Natural killer cell (primary cell): Measurements from ENCODE around the gene SGIP1. TPM values are rescaled to one million over a fixed set of nuclear protein-coding genes. Genes with fewer than 3 reads are reported as not detected.

Experiments used
- ATAC-seq, 3 donors: fragments of 150-1000 bp in 2 of 3; fragments of 200-7000 bp in 1 of 3; cut with Tn5 transposase; 1 replicate in 1 of 3; 2 replicates in 2 of 3; pipeline ENCODE4 v1.10.0; 2021; ENCODE audit warnings: mild to moderate bottlenecking in 2 of 3, moderate library complexity in 2 of 3
- DNase-seq, 2 donors: peaks; one replicate each; pipeline versions ENCODE4 v3.0.0 to v3.0.0-alpha.2; 2013 to 2021; ENCODE audit warnings: mixed read lengths in 1 of 2
- H3K27ac ChIP-seq: one replicate; pipeline ENCODE4 v1.5.1; 2013; ENCODE audit warnings: mild to moderate bottlenecking, low read length
- H3K27me3 ChIP-seq: one replicate; pipeline ENCODE4 v1.6.1; 2013; ENCODE audit warnings: low read length; ENCODE audit not compliant: control insufficient read depth, insufficient read depth
- H3K36me3 ChIP-seq: one replicate; pipeline ENCODE4 v1.6.1; 2013; ENCODE audit warnings: low read length; ENCODE audit not compliant: control insufficient read depth, insufficient read depth
- H3K4me1 ChIP-seq: one replicate; pipeline ENCODE4 v1.6.1; 2013; ENCODE audit warnings: low read length; ENCODE audit not compliant: control insufficient read depth, insufficient read depth
- H3K4me3 ChIP-seq: one replicate; pipeline ENCODE4 v1.5.1; 2013; ENCODE audit warnings: low read length
- H3K9me3 ChIP-seq: one replicate; pipeline ENCODE4 v1.6.1; 2013; ENCODE audit warnings: low read length; ENCODE audit not compliant: control insufficient read depth, insufficient read depth
- H3K27ac Mint-ChIP-seq, 2 donors: one replicate each; pipeline ENCODE4 v1.8.0; 2022; ENCODE audit warnings: mild to moderate bottlenecking in 2 of 2, mixed read lengths in 2 of 2, moderate library complexity in 1 of 2
- H3K27me3 Mint-ChIP-seq, 2 donors: one replicate each; pipeline ENCODE4 v1.8.0; 2022; ENCODE audit warnings: low read depth in 2 of 2, mixed read lengths in 2 of 2
- H3K36me3 Mint-ChIP-seq: one replicate; pipeline ENCODE4 v1.8.0; 2022; ENCODE audit warnings: mixed read lengths
- H3K4me1 Mint-ChIP-seq, 2 donors: one replicate each; pipeline ENCODE4 v1.8.0; 2022; ENCODE audit warnings: mixed read lengths in 2 of 2
- H3K4me3 Mint-ChIP-seq: one replicate; pipeline ENCODE4 v1.8.0; 2022; ENCODE audit warnings: mild to moderate bottlenecking, moderate library complexity, mixed read lengths
- H3K9me3 Mint-ChIP-seq, 2 donors: one replicate each; pipeline ENCODE4 v1.8.0; 2022; ENCODE audit warnings: mixed read lengths in 2 of 2
- WGBS: methylation state at CpG from one replicate; pipeline ENCODE4 v1.1.7; 2013; ENCODE audit warnings: missing lambda C conversion rate; ENCODE audit not compliant: insufficient coverage; 5-methylcytosine and 5-hydroxymethylcytosine counted together
- intact Hi-C: fragments of 100-400 bp; cut with micrococcal nuclease; formaldehyde crosslinking; loops from one replicate; pipeline ENCODE4 v1.14.2; 2022
- total RNA-seq, 4 donors: library from RNA; stranded (reverse); fragments of 120-200 nt in 1 of 4; gene quantifications; one replicate each; pipeline versions ENCODE4 v1.2.3 to v1.2.4, GENCODE V29; 2013 to 2022
- TF ChIP-seq, protein P1 (sequence below): fragments of 200-600 bp; IDR thresholded peaks from one replicate; pipeline ENCODE4 v1.8.0; 2022; ENCODE audit warnings: antibody characterized with exemption

Gene SGIP1
- total RNA-seq, 3 donors from 2014 or later (not counting 1 experiment from before 2014, with no cell fraction given): 0.05 TPM; not detected in 2

DNA sequence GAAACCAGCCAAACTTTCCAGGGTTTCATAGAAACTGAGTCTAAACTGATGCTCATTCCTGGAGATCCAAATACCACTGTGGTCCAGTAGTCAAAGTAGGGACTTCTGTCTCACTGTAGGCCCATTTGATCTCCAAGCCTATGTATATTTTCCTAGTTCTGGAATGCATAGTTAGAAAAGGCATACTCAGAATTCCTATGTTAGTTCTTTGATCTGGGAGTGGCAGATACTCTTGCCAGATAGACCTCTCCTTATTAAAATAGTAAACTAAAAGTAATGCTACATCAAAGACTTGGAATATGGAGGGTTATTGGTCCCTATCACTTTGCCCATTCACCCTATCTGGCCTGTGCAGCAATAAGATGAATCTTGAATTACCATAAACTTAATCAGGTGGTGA is 10.4 kb upstream of the SGIP1 start:
- H3K27ac ChIP-seq: no peak overlapping the region
- no peaks in the 10 kb centered on the region for H3K36me3 Mint-ChIP-seq
- ATAC-seq (no peak), DNase-seq (no peak)
- H3K4me1 ChIP-seq: no peaks in the 10 kb centered on the region
- peaks cover 2% of the 10 kb centered on the region in 2 donors for H3K9me3 Mint-ChIP-seq
- no peaks in the 10 kb centered on the region for H3K9me3 ChIP-seq
- intact Hi-C loops: no loop called here
- TF ChIP-seq, protein P1, sequence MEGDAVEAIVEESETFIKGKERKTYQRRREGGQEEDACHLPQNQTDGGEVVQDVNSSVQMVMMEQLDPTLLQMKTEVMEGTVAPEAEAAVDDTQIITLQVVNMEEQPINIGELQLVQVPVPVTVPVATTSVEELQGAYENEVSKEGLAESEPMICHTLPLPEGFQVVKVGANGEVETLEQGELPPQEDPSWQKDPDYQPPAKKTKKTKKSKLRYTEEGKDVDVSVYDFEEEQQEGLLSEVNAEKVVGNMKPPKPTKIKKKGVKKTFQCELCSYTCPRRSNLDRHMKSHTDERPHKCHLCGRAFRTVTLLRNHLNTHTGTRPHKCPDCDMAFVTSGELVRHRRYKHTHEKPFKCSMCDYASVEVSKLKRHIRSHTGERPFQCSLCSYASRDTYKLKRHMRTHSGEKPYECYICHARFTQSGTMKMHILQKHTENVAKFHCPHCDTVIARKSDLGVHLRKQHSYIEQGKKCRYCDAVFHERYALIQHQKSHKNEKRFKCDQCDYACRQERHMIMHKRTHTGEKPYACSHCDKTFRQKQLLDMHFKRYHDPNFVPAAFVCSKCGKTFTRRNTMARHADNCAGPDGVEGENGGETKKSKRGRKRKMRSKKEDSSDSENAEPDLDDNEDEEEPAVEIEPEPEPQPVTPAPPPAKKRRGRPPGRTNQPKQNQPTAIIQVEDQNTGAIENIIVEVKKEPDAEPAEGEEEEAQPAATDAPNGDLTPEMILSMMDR: no peak
- no peaks in the 10 kb centered on the region for H3K36me3 ChIP-seq
- no peak overlapping the region for H3K4me3 Mint-ChIP-seq
- H3K27me3 Mint-ChIP-seq: no peaks in the 10 kb centered on the region
- no peak overlapping the region for H3K27ac Mint-ChIP-seq
- no peaks in the 10 kb centered on the region for H3K4me1 Mint-ChIP-seq
- H3K27me3 ChIP-seq: no peaks in the 10 kb centered on the region
- no peak overlapping the region for H3K4me3 ChIP-seq

DNA sequence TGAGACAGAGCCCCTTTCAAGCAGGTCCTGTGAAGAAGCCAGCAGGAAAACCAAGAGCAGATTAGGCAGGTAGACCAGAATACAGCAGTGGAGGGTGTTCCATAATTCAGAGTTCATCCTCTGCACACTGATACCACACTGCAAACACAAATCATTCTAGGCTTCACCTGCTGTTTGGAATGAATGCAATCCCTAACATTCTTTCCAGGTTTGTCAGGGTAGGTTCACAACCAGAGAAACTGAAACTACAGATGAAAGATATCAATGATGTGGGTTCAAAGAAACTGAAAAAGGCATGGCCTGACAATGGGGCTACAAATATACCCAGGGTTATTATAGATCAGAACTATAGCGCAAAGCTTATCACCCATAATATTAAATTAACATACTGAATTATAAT is 8.9 kb upstream of the SGIP1 start:
- no peaks in the 10 kb centered on the region for H3K36me3 ChIP-seq
- Mint-ChIP-seq H3K27ac (no peak overlapping the region), H3K9me3 (peaks cover 2% of the 10 kb centered on the region in 2 donors), H3K36me3 (no peaks in the 10 kb centered on the region), H3K4me1 (no peaks in the 10 kb centered on the region), H3K27me3 (peaks cover 2 to 9% of the 10 kb centered on the region in 2 donors), H3K4me3 (no peak overlapping the region)
- H3K4me1 ChIP-seq: no peaks in the 10 kb centered on the region
- H3K9me3 ChIP-seq: no peaks in the 10 kb centered on the region
- DNase-seq: no peak
- H3K27me3 ChIP-seq: no peaks in the 10 kb centered on the region
- ATAC-seq: no peak
- TF ChIP-seq, protein P1: no peak
- WGBS: 100% methylated on average over 1 of the region's 1 CpG
- no peak overlapping the region for H3K4me3 ChIP-seq
- intact Hi-C loops: no loop called here
- no peak overlapping the region for H3K27ac ChIP-seq

DNA sequence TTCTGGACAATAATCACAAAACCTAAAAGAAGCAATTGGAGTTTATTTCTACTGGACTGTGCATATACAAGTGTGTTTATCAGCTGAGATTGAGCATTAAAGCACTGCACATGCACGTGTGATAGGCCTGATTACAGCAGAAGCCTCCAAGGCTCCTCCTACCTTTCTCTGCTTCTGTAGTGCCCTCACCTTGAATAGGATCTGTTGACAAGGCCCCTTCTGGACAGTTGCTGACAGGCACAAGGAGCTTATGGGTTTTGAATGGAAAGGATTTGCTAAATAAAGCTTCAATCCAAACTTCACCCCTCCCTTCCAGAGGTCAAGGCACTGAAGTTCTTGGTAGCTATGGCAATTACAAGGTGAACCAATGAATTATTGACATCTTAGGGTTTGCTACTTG is 7.9 kb upstream of the SGIP1 start:
- no peaks in the 10 kb centered on the region for H3K9me3 ChIP-seq
- no peak overlapping the region for H3K27ac Mint-ChIP-seq
- peaks cover 2% of the 10 kb centered on the region in 2 donors for H3K9me3 Mint-ChIP-seq
- ATAC-seq (no peak), DNase-seq (no peak)
- no peak overlapping the region for H3K4me3 Mint-ChIP-seq
- no peak overlapping the region for H3K27ac ChIP-seq
- no peaks in the 10 kb centered on the region for H3K27me3 ChIP-seq
- H3K36me3 Mint-ChIP-seq: peaks cover under 1% of the 10 kb centered on the region
- H3K27me3 Mint-ChIP-seq: peaks cover 2 to 12% of the 10 kb centered on the region in 2 donors
- intact Hi-C loops: no loop called here
- WGBS: 75% methylated on average over 1 of the region's 1 CpG
- no peaks in the 10 kb centered on the region for H3K4me1 Mint-ChIP-seq
- no peaks in the 10 kb centered on the region for H3K4me1 ChIP-seq
- H3K4me3 ChIP-seq: no peak overlapping the region
- TF ChIP-seq, protein P1: no peak
- no peaks in the 10 kb centered on the region for H3K36me3 ChIP-seq

DNA sequence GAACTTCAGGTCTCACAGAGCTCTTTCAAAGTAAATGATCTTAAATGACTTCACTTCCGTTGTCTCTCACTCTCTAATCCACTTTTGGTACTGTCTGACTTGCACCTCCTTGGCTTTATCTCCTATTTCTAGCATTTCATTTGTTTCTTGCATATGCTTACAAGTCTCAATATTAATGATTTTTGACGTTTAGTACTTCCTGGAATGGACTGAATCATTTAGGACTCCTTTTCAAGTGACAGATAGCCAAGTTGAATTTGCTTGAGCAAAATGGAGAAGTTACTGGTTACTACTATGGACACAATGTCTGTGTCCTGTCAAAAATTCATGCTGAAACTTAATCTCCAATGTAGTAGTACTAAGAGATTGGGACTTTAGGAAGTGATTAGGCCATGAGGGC is 7.0 kb upstream of the SGIP1 start:
- Mint-ChIP-seq H3K4me1 (no peaks in the 10 kb centered on the region), H3K4me3 (no peak overlapping the region), H3K36me3 (peaks cover 7% of the 10 kb centered on the region), H3K27me3 (peaks cover 10 to 22% of the 10 kb centered on the region in 2 donors), H3K9me3 (peaks cover 2% of the 10 kb centered on the region in 2 donors), H3K27ac (no peak overlapping the region)
- H3K9me3 ChIP-seq: no peaks in the 10 kb centered on the region
- ATAC-seq: no peak
- intact Hi-C loops: no loop called here
- DNase-seq: no peak
- H3K4me3 ChIP-seq: no peak overlapping the region
- H3K4me1 ChIP-seq: no peaks in the 10 kb centered on the region
- TF ChIP-seq, protein P1: no peak
- peaks cover 5% of the 10 kb centered on the region for H3K27me3 ChIP-seq
- H3K36me3 ChIP-seq: no peaks in the 10 kb centered on the region
- WGBS: 68% methylated on average over 2 of the region's 2 CpGs
- no peak overlapping the region for H3K27ac ChIP-seq
